ENCODE measurements around the gene GPR75.
"Not testable (repeated sequence)": the region's sequence is repeated elsewhere in the genome, so short reads cannot be mapped to it uniquely, and the experiment has no call there.

GPR75 gene

DNA sequence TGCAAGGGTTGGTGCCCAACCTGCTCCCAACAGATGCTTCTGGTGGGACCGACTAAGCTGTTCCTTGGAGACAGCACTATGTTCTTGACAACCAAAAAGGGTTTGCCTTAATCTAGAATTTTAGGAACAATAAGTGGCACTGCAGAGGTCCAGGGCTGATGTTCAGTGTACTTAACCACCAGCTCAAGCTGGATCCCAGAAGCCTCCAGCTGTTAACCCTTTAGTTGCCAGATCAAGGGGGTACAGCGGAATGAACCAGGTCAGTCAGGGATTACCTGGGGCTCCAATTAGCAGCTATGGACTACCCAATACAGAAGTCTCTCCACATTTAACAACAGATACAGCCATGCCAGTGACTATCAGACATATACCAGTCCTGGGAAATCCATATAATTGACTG, 3.5 kb downstream of the GPR75 start:
- H3K4me1 ChIP-seq (ENCODE audit: control insufficient read depth, insufficient read depth, low read length), result no peaks in the 10 kb centered on the region
- H3K27me3 ChIP-seq (ENCODE audit: control insufficient read depth, insufficient read depth, low read length, poor library complexity, severe bottlenecking), result no peaks in the 10 kb centered on the region
- H3K36me3 ChIP-seq (ENCODE audit: control insufficient read depth, insufficient read depth, low read length), result peaks cover 3% of the 10 kb centered on the region
- no peaks in the 10 kb centered on the region for H3K9me3 ChIP-seq (ENCODE audit: control insufficient read depth, low read length)
- H3K27ac ChIP-seq (ENCODE audit: insufficient read depth, low read depth, low read length, poor library complexity, severe bottlenecking), result no peak overlapping the region
- WGBS, 2 experiments, result 95 to 98% methylated on average over 2 of the region's 2 CpGs
- no peak overlapping the region for H3K4me3 ChIP-seq (ENCODE audit: insufficient read depth, low read depth, low read length)

DNA sequence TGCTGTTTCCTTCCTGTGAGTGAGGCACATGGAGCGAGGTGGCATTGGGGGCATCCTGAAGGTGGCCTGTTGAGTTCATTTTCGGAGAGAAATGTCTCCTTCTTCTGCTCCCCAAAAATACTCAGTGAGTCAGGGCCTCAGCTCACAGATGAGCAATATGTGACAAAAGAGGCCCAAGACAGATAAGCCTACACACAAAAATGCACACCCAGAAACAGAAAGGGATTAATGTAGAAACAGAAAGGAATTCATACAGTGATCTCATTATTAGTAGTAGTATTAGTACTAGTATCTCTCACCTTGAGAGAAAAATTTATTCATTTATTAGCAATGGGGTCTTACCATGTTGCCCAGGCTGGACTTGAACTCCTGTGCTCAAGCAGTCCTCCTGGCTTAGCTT, 5.1 kb downstream of the GPR75 start:
- no peaks in the 10 kb centered on the region for H3K4me1 ChIP-seq (ENCODE audit: control insufficient read depth, insufficient read depth, low read length)
- no peaks in the 10 kb centered on the region for H3K9me3 ChIP-seq (ENCODE audit: control insufficient read depth, low read length)
- no peaks in the 10 kb centered on the region for H3K36me3 ChIP-seq (ENCODE audit: control insufficient read depth, insufficient read depth, low read length)
- WGBS, 2 experiments, result 86 to 100% methylated on average over 2 of the region's 2 CpGs
- H3K4me3 ChIP-seq (ENCODE audit: insufficient read depth, low read depth, low read length), result no peak overlapping the region
- H3K27me3 ChIP-seq (ENCODE audit: control insufficient read depth, insufficient read depth, low read length, poor library complexity, severe bottlenecking), result no peaks in the 10 kb centered on the region
- no peak overlapping the region for H3K27ac ChIP-seq (ENCODE audit: insufficient read depth, low read depth, low read length, poor library complexity, severe bottlenecking)

DNA sequence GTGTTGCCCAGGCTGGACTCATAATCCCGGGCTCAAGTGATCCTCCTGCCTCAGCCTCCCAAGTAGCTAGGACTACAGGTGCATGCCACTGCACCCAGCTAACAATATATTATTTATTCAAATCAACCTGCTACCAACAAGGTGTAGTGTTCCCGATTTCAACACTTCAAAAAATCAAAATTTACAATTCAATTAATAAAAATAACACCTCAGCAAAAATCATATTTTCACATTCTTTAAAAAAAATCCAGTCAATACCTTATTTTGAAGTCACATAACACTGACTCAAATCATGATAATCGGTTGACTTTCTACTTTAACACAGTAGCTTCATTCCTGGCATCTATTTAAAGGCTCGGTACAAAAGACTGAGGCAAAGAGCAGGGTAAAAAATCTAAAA, 7.2 kb downstream of the GPR75 start:
- 90 to 93% methylated on average over 4 of the region's 4 CpGs for WGBS, 2 experiments
- H3K9me3 ChIP-seq (ENCODE audit: control insufficient read depth, low read length), result no peaks in the 10 kb centered on the region
- H3K27ac ChIP-seq (ENCODE audit: insufficient read depth, low read depth, low read length, poor library complexity, severe bottlenecking), result no peak overlapping the region
- H3K27me3 ChIP-seq (ENCODE audit: control insufficient read depth, insufficient read depth, low read length, poor library complexity, severe bottlenecking), result no peaks in the 10 kb centered on the region
- H3K4me1 ChIP-seq (ENCODE audit: control insufficient read depth, insufficient read depth, low read length), result no peaks in the 10 kb centered on the region
- H3K4me3 ChIP-seq (ENCODE audit: insufficient read depth, low read depth, low read length), result no peak overlapping the region
- H3K36me3 ChIP-seq (ENCODE audit: control insufficient read depth, insufficient read depth, low read length), result no peaks in the 10 kb centered on the region

DNA sequence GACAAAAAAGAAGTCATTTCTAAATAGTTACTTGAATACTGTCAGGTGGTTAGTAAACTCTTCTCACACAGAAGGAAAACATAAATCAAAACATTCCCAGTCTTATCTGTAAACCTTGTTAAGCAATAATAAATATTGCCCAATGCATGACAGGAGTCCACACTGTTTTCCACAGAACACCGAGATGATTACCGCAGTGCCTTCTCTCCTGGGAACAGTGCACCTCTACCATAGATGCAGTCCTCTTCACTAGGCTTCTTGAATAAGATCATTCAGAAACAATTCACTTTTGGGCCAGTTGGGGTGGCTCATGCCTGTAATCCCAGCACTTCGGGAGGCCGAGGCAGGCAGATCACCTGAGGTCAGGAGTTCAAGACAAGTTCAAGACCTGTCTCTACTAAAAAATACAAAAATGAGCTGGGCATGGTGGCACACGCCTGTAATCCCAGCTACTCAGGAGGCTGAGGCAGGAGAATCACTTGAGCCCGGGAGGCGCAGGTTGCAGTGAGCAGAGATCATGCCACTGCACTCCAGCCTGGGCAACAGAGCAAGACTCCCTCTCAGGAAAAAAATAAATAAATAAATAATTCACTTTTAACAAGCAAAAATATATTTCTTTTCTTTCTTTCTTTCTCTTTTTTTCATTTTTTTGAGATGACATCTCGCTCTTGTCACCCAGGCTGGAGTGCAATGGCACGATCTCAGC, 8.6 kb downstream of the GPR75 start:
- H3K27me3 ChIP-seq (ENCODE audit: control insufficient read depth, insufficient read depth, low read length, poor library complexity, severe bottlenecking); H3K36me3 ChIP-seq (ENCODE audit: control insufficient read depth, insufficient read depth, low read length); H3K4me3 ChIP-seq (ENCODE audit: insufficient read depth, low read depth, low read length); H3K9me3 ChIP-seq (ENCODE audit: control insufficient read depth, low read length); H3K27ac ChIP-seq (ENCODE audit: insufficient read depth, low read depth, low read length, poor library complexity, severe bottlenecking); H3K4me1 ChIP-seq (ENCODE audit: control insufficient read depth, insufficient read depth, low read length): not testable (repeated sequence)
- WGBS, 2 experiments, result 94% methylated on average over 9 of the region's 9 CpGs

DNA sequence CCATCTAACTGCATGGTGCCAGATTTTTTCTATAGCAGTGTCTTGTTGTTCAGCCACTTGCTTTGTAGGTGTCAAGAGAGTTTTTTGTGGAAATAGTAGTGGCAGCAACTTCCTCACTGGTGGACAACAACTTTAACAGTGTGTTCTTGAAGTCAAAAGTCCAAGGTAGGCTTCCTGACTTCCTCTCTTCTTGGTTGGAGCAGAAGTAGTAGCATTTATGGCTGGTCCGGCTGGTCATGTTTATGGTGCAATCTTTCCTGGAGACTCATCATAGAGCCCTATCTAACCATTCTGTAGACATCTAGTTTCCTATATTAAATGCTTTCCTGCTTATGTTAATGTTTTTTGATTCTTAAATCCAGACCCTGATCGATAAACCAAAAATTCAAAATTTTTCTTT, 11.7 kb downstream of the GPR75 start:
- WGBS, 2 experiments, result 89 to 97% methylated on average over 1 to 2 of the region's 2 CpGs
- Histone ChIP-seq H3K27me3 (ENCODE audit: control insufficient read depth, insufficient read depth, low read length, poor library complexity, severe bottlenecking) (no peaks in the 10 kb centered on the region), H3K4me1 (ENCODE audit: control insufficient read depth, insufficient read depth, low read length) (no peaks in the 10 kb centered on the region), H3K9me3 (ENCODE audit: control insufficient read depth, low read length) (no peaks in the 10 kb centered on the region), H3K4me3 (ENCODE audit: insufficient read depth, low read depth, low read length) (no peak overlapping the region), H3K27ac (ENCODE audit: insufficient read depth, low read depth, low read length, poor library complexity, severe bottlenecking) (no peak overlapping the region), H3K36me3 (ENCODE audit: control insufficient read depth, insufficient read depth, low read length) (no peaks in the 10 kb centered on the region)

DNA sequence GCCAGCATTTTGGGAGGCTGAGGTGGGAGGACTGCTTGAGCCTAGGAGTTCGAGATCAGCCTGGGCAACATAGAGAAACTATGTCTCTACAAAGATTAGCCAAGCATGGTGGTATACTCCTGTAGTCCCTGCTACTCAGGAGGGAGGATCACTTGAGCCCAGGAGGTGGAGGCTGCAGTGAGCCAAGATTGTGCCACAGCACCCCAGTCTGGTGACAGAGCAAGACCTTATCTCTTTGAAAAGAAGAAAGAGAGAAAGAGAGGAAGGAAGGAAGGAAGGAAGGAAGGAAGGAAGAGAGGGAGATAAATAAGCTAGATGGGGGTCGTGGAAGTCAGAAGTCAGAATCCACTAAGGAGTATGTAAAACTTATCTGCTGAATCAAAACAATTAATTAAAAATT, 16.2 kb downstream of the GPR75 start:
- H3K9me3 ChIP-seq (ENCODE audit: control insufficient read depth, low read length), result no peaks in the 10 kb centered on the region
- H3K4me1 ChIP-seq (ENCODE audit: control insufficient read depth, insufficient read depth, low read length), result no peaks in the 10 kb centered on the region
- H3K27me3 ChIP-seq (ENCODE audit: control insufficient read depth, insufficient read depth, low read length, poor library complexity, severe bottlenecking), result no peaks in the 10 kb centered on the region
- H3K36me3 ChIP-seq (ENCODE audit: control insufficient read depth, insufficient read depth, low read length), result no peaks in the 10 kb centered on the region
- no peak overlapping the region for H3K4me3 ChIP-seq (ENCODE audit: insufficient read depth, low read depth, low read length)
- H3K27ac ChIP-seq (ENCODE audit: insufficient read depth, low read depth, low read length, poor library complexity, severe bottlenecking), result no peak overlapping the region
- 86 to 88% methylated on average over 2 of the region's 2 CpGs for WGBS, 2 experiments

DNA sequence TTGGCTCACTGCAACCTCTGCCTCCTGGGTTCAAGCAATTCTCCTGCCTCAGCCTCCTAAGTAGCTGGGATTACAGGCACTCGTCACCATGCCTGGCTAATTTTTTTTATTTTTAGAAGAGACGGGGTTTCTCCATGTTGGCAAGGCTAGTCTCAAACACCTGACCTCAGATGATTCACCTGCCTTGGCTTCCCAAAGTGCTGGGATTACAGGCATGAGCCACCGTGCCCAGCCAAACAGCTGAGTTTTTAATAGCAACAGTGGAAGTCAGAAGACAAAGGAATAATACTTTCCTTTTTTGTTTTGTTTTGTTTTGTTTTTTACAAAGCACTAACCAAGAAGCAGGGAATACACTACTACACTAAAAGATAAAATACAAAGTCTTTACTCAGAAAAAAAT, 16.9 kb downstream of the GPR75 start:
- no peaks in the 10 kb centered on the region for H3K27me3 ChIP-seq (ENCODE audit: control insufficient read depth, insufficient read depth, low read length, poor library complexity, severe bottlenecking)
- no peaks in the 10 kb centered on the region for H3K4me1 ChIP-seq (ENCODE audit: control insufficient read depth, insufficient read depth, low read length)
- no peak overlapping the region for H3K4me3 ChIP-seq (ENCODE audit: insufficient read depth, low read depth, low read length)
- H3K36me3 ChIP-seq (ENCODE audit: control insufficient read depth, insufficient read depth, low read length), result no peaks in the 10 kb centered on the region
- WGBS, 2 experiments, result 94 to 98% methylated on average over 3 of the region's 3 CpGs
- no peak overlapping the region for H3K27ac ChIP-seq (ENCODE audit: insufficient read depth, low read depth, low read length, poor library complexity, severe bottlenecking)
- H3K9me3 ChIP-seq (ENCODE audit: control insufficient read depth, low read length), result no peaks in the 10 kb centered on the region

DNA sequence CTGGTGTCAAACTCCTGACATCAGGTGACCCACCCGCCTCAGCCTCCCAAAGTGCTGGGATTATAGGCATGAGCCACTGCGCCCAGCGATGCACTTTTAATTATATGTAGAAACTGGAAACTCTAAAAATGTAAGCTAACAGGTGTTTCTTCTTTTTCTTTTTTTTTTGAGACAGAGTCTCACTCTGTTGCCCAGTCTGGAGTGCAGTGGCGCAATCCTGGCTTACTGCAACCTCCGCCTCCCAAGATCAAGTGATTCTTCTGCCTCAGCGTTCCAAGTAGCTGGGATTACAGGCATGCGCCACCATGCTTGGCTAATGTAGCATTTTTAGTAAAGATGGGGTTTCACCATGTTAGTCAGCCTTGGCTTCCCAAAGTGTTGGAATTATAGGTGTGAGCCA, 18.1 kb downstream of the GPR75 start:
- H3K9me3 ChIP-seq (ENCODE audit: control insufficient read depth, low read length); H3K27ac ChIP-seq (ENCODE audit: insufficient read depth, low read depth, low read length, poor library complexity, severe bottlenecking); H3K4me1 ChIP-seq (ENCODE audit: control insufficient read depth, insufficient read depth, low read length); H3K36me3 ChIP-seq (ENCODE audit: control insufficient read depth, insufficient read depth, low read length); H3K4me3 ChIP-seq (ENCODE audit: insufficient read depth, low read depth, low read length); H3K27me3 ChIP-seq (ENCODE audit: control insufficient read depth, insufficient read depth, low read length, poor library complexity, severe bottlenecking): not testable (repeated sequence)
- 85 to 92% methylated on average over 6 to 7 of the region's 7 CpGs for WGBS, 2 experiments

DNA sequence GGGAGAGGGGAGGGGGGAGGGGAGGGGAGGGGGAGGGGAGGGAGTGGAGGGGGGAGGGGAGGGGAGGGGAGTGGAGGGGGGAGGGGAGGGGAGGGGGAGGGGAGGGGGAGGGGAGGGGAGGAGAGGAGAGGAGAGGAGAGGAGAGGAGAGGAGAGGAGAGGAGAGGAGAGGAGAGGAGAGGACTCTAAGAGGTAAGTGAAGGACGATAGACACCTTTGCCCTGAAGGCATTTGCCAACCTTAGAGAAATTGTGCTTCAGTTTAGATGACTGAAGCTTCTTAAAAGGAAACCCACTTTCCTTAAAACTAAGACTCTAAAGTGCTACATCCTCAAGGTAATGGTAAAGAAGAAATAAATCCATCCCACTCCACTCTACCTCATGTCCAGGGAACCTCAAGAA, 19.2 kb downstream of the GPR75 start:
- H3K27ac ChIP-seq (ENCODE audit: insufficient read depth, low read depth, low read length, poor library complexity, severe bottlenecking), result no peak overlapping the region
- 80 to 100% methylated on average over 1 of the region's 1 CpG for WGBS, 2 experiments
- H3K4me3 ChIP-seq (ENCODE audit: insufficient read depth, low read depth, low read length), result no peak overlapping the region
- no peaks in the 10 kb centered on the region for H3K4me1 ChIP-seq (ENCODE audit: control insufficient read depth, insufficient read depth, low read length)
- no peaks in the 10 kb centered on the region for H3K27me3 ChIP-seq (ENCODE audit: control insufficient read depth, insufficient read depth, low read length, poor library complexity, severe bottlenecking)
- no peaks in the 10 kb centered on the region for H3K9me3 ChIP-seq (ENCODE audit: control insufficient read depth, low read length)
- H3K36me3 ChIP-seq (ENCODE audit: control insufficient read depth, insufficient read depth, low read length), result no peaks in the 10 kb centered on the region

DNA sequence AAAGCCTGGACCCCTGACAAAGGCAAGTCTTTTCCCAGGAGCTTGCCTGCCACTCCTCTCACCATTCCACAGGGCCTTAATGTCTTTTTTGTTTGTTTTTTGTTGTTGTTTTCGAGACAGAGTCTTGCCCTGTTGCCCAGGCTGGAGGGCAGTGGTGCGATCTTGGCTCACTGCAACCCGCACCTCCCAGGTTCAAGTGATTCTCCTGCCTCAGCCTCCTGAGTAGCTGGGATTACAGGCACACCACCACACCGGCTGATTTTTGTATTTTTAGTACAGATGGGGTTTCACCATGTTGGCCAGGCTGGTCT, 29.8 kb downstream of the GPR75 start:
- 79 to 86% methylated on average over 4 of the region's 4 CpGs for WGBS, 2 experiments
- not testable (repeated sequence) for H3K27ac ChIP-seq (ENCODE audit: insufficient read depth, low read depth, low read length, poor library complexity, severe bottlenecking); H3K4me3 ChIP-seq (ENCODE audit: insufficient read depth, low read depth, low read length)

More for the DNA sequence above, 29.8 kb downstream of the GPR75 start:
- not testable (repeated sequence) for H3K36me3 ChIP-seq (ENCODE audit: control insufficient read depth, insufficient read depth, low read length); H3K9me3 ChIP-seq (ENCODE audit: control insufficient read depth, low read length); H3K27me3 ChIP-seq (ENCODE audit: control insufficient read depth, insufficient read depth, low read length, poor library complexity, severe bottlenecking); H3K4me1 ChIP-seq (ENCODE audit: control insufficient read depth, insufficient read depth, low read length)
